HG02885 (cell line): ENCODE results near the gene HOXD3.

Experiments
- ATAC-seq: cut with Tn5 transposase; IDR thresholded peaks from one replicate; pipeline ENCODE4 v1.9.1; 2021; ENCODE audit warnings: mild to moderate bottlenecking; ENCODE audit not compliant: unreplicated experiment, poor library complexity

HOXD3 gene

GRCh38 chr2:176200971-176201370 is 43.9 kb downstream of the HOXD3 start:
- ATAC-seq = no peak

DNA sequence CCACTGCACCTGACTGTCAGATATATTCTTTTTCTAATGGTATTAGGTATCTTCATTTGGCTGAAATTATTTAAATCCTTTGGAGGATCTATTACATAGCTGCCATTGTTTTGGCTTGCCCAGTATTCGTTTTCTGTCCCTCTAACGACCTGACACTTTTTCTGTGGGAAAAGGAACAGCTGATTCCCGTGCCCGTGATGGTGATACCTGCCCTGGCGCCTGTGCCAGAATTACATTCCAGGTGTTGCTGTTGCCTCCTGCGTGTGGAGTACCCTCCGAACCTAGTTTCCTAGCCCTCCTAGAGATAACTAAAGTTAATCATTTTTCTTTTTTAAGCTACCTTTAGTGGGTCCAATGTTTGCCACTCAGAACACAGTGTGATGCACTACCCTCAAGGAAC is 45.4 kb downstream of the HOXD3 start:
- no peak for ATAC-seq

GRCh38 chr2:176205126-176205525 is 48.0 kb downstream of the HOXD3 start:
- no peak for ATAC-seq

GRCh38 chr2:176206136-176206535 is 49.0 kb downstream of the HOXD3 start:
- ATAC-seq = no peak

GRCh38 chr2:176206682-176207081 is 49.6 kb downstream of the HOXD3 start:
- no peak for ATAC-seq

- no peak for ATAC-seq
Observed at GRCh38 chr2:176211110-176211509, 54.0 kb downstream of the HOXD3 start.

GRCh38 chr2:176212276-176212675 is 55.2 kb downstream of the HOXD3 start:
- no peak for ATAC-seq

GRCh38 chr2:176213406-176213805 is 56.3 kb downstream of the HOXD3 start:
- no peak for ATAC-seq
